ENCODE results near the gene EFNA2. TPM values are rescaled to one million over a fixed set of nuclear protein-coding genes. Genes with fewer than 3 reads are reported as not detected.

The EFNA2 gene
- total RNA-seq, 1 donor from 2014 or later, result 3.8 TPM

GRCh38 chr19:1322198-1322981 lies 36.7 kb downstream of the EFNA2 start:
- no peak overlapping the region for H3K4me3 Mint-ChIP-seq (ENCODE audit: unreplicated experiment)
- no peak overlapping the region for H3K27ac Mint-ChIP-seq (ENCODE audit: unreplicated experiment)
- peaks cover 8% of the 10 kb centered on the region for H3K27me3 Mint-ChIP-seq (ENCODE audit: unreplicated experiment)
- no peaks in the 10 kb centered on the region for H3K4me1 Mint-ChIP-seq (ENCODE audit: unreplicated experiment)
- H3K9me3 Mint-ChIP-seq (ENCODE audit: unreplicated experiment), result no peaks in the 10 kb centered on the region
- H3K36me3 Mint-ChIP-seq (ENCODE audit: unreplicated experiment), result no peaks in the 10 kb centered on the region
- no peak for DNase-seq (ENCODE audit: extremely low spot score, unreplicated experiment)
- no peak for TF ChIP-seq CTCF (IDR thresholded peaks at IDR 0.05)

- Mint-ChIP-seq H3K9me3 (ENCODE audit: unreplicated experiment) (no peaks in the 10 kb centered on the region), H3K4me3 (ENCODE audit: unreplicated experiment) (no peak overlapping the region), H3K27ac (ENCODE audit: unreplicated experiment) (no peak overlapping the region), H3K36me3 (ENCODE audit: unreplicated experiment) (no peaks in the 10 kb centered on the region), H3K27me3 (ENCODE audit: unreplicated experiment) (peaks cover 2% of the 10 kb centered on the region), H3K4me1 (ENCODE audit: unreplicated experiment) (no peaks in the 10 kb centered on the region)
- TF ChIP-seq CTCF (IDR thresholded peaks at IDR 0.05), result no peak
- DNase-seq (ENCODE audit: extremely low spot score, unreplicated experiment), result no peak
Observed at GRCh38 chr19:1324249-1324805, 38.7 kb downstream of the EFNA2 start.

GRCh38 chr19:1324806-1325567 lies 39.3 kb downstream of the EFNA2 start:
- no peak for TF ChIP-seq CTCF (IDR thresholded peaks at IDR 0.05)
- no peak for DNase-seq (ENCODE audit: extremely low spot score, unreplicated experiment)
- Mint-ChIP-seq H3K36me3 (ENCODE audit: unreplicated experiment) (no peaks in the 10 kb centered on the region), H3K9me3 (ENCODE audit: unreplicated experiment) (no peaks in the 10 kb centered on the region), H3K27me3 (ENCODE audit: unreplicated experiment) (peaks cover 2% of the 10 kb centered on the region), H3K27ac (ENCODE audit: unreplicated experiment) (no peak overlapping the region), H3K4me1 (ENCODE audit: unreplicated experiment) (no peaks in the 10 kb centered on the region), H3K4me3 (ENCODE audit: unreplicated experiment) (no peak overlapping the region)

GRCh38 chr19:1325568-1326294 lies 40.1 kb downstream of the EFNA2 start:
- no peaks in the 10 kb centered on the region for H3K36me3 Mint-ChIP-seq (ENCODE audit: unreplicated experiment)
- no peak for DNase-seq (ENCODE audit: extremely low spot score, unreplicated experiment)
- no peaks in the 10 kb centered on the region for H3K4me1 Mint-ChIP-seq (ENCODE audit: unreplicated experiment)
- H3K9me3 Mint-ChIP-seq (ENCODE audit: unreplicated experiment), result no peaks in the 10 kb centered on the region
- peaks cover 2% of the 10 kb centered on the region for H3K27me3 Mint-ChIP-seq (ENCODE audit: unreplicated experiment)
- TF ChIP-seq CTCF (IDR thresholded peaks at IDR 0.05), result no peak
- no peak overlapping the region for H3K4me3 Mint-ChIP-seq (ENCODE audit: unreplicated experiment)
- no peak overlapping the region for H3K27ac Mint-ChIP-seq (ENCODE audit: unreplicated experiment)

Data from osteocyte (in vitro differentiated cells).